Loucy (cell line): ENCODE results near the gene GNAQ.
"Not testable (repeated sequence)": the region's sequence is repeated elsewhere in the genome, so short reads cannot be mapped to it uniquely, and the experiment has no call there.

ENCODE experiments used
- H2AFZ ChIP-seq: fragments of 200-600 bp; sonication (generic); 2 replicates; pipeline ENCODE4 v1.6.0; 2016; ENCODE audit warnings: antibody characterized with exemption, mild to moderate bottlenecking, low read length, moderate library complexity
- H3F3A ChIP-seq: fragments of 200-600 bp; 2 replicates; pipeline ENCODE4 v1.6.0; 2016; ENCODE audit warnings: antibody characterized with exemption, low read depth, mild to moderate bottlenecking
- H3K27me3 ChIP-seq: fragments of 200-600 bp; sonication (generic); 2 replicates; pipeline ENCODE4 v1.6.1; 2014; ENCODE audit warnings: low read length, mild to moderate bottlenecking; ENCODE audit not compliant: insufficient read depth, poor library complexity, severe bottlenecking
- H3K36me3 ChIP-seq: fragments of 200-600 bp; sonication (generic); 2 replicates; pipeline ENCODE4 v1.6.1; 2016; ENCODE audit warnings: low read length; ENCODE audit not compliant: insufficient read depth
- H3K4me1 ChIP-seq: fragments of 200-600 bp; sonication (generic); 2 replicates; pipeline ENCODE4 v1.5.1; 2014; ENCODE audit warnings: low read length, mild to moderate bottlenecking; ENCODE audit not compliant: insufficient read depth, poor library complexity, severe bottlenecking
- H3K4me2 ChIP-seq: fragments of 200-600 bp; sonication (generic); 2 replicates; pipeline ENCODE4 v1.6.0; 2014; ENCODE audit warnings: antibody characterized with exemption, low read length, low read depth, mild to moderate bottlenecking; ENCODE audit not compliant: poor library complexity, severe bottlenecking
- H3K4me3 ChIP-seq: fragments of 200-600 bp; sonication (generic); 2 replicates; pipeline ENCODE4 v1.5.1; 2014; ENCODE audit warnings: low read length, mild to moderate bottlenecking, mixed read lengths; ENCODE audit not compliant: poor library complexity, severe bottlenecking
- H3K79me2 ChIP-seq: fragments of 200-600 bp; sonication (generic); 2 replicates; pipeline ENCODE4 v1.6.1; 2014; ENCODE audit warnings: low read length; ENCODE audit not compliant: insufficient read depth
- H3K9ac ChIP-seq: fragments of 200-600 bp; sonication (generic); 2 replicates; pipeline ENCODE4 v1.6.0; 2014; ENCODE audit warnings: mild to moderate bottlenecking, low read depth, low read length, moderate library complexity; ENCODE audit not compliant: poor library complexity, severe bottlenecking
- H3K9me2 ChIP-seq: fragments of 200-600 bp; sonication (generic); replicated peaks from 2 replicates; pipeline ENCODE4 v1.6.1; 2016; ENCODE audit warnings: low read depth, low read length, mixed read lengths
- H3K9me3 ChIP-seq: fragments of 200-600 bp; sonication (generic); 2 replicates; pipeline ENCODE4 v1.6.1; 2014; ENCODE audit warnings: mild to moderate bottlenecking, antibody characterized with exemption, low read length, low read depth; ENCODE audit not compliant: insufficient read depth
- H4K20me1 ChIP-seq: fragments of 200-600 bp; sonication (generic); 2 replicates; pipeline ENCODE4 v1.6.0; 2014; ENCODE audit warnings: antibody characterized with exemption, low read length, mild to moderate bottlenecking; ENCODE audit not compliant: insufficient read depth, poor library complexity, severe bottlenecking
- CTCF ChIP-seq: fragments of 200-600 bp; sonication (generic); conservative IDR thresholded peaks from 2 replicates; pipeline ENCODE4 v1.5.1; 2014; ENCODE audit warnings: mild to moderate bottlenecking, antibody characterized with exemption, low read length
- EZH2phosphoT487 ChIP-seq: fragments of 200-600 bp; IDR thresholded peaks from 2 replicates; pipeline ENCODE4 v1.6.1; 2018; ENCODE audit warnings: antibody characterized with exemption, mild to moderate bottlenecking, moderate library complexity, borderline replicate concordance

The GNAQ gene

GRCh38 chr9:77690723-77691122 lies 340.9 kb downstream of the GNAQ start:
- not testable (repeated sequence) for H3K4me2 ChIP-seq, H3K4me1 ChIP-seq, H3K9me3 ChIP-seq, H3K9ac ChIP-seq, H3K4me3 ChIP-seq, H4K20me1 ChIP-seq, H3K36me3 ChIP-seq, H3K27me3 ChIP-seq, H2AFZ ChIP-seq, H3K9me2 ChIP-seq, H3F3A ChIP-seq, H3K79me2 ChIP-seq
- peak; percentile 32 for TF ChIP-seq CTCF

- H3K79me2 ChIP-seq, H3K36me3 ChIP-seq: not testable (repeated sequence)
Measured at GRCh38 chr9:77690119-77690518, 341.5 kb downstream of the GNAQ start.

GRCh38 chr9:77687737-77688136 lies 343.9 kb downstream of the GNAQ start:
- H3K27me3 ChIP-seq, H3K9me2 ChIP-seq, H3K4me1 ChIP-seq, H3K9me3 ChIP-seq, H3K4me3 ChIP-seq, H3K36me3 ChIP-seq, H3K4me2 ChIP-seq, H3F3A ChIP-seq, H4K20me1 ChIP-seq, H3K79me2 ChIP-seq, H3K9ac ChIP-seq, H2AFZ ChIP-seq: not testable (repeated sequence)

More at GRCh38 chr9:77690119-77690518, 341.5 kb downstream of the GNAQ start:
- not testable (repeated sequence) for H4K20me1 ChIP-seq, H3K9ac ChIP-seq, H3K9me2 ChIP-seq, H3K27me3 ChIP-seq, H3K4me2 ChIP-seq, H3F3A ChIP-seq, H3K4me1 ChIP-seq, H3K4me3 ChIP-seq, H2AFZ ChIP-seq, H3K9me3 ChIP-seq

GRCh38 chr9:77680581-77680980 lies 351.0 kb downstream of the GNAQ start:
- Histone ChIP-seq H2AFZ (no peak overlapping the region), H3F3A (no peaks in the 10 kb centered on the region), H3K4me3 (no peak overlapping the region), H3K4me2 (no peak overlapping the region), H3K4me1 (no peaks in the 10 kb centered on the region), H3K9ac (no peak overlapping the region), H3K36me3 (no peaks in the 10 kb centered on the region), H3K27me3 (no peaks in the 10 kb centered on the region), H4K20me1 (no peaks in the 10 kb centered on the region), H3K9me3 (no peaks in the 10 kb centered on the region), H3K9me2 (no peaks in the 10 kb centered on the region), H3K79me2 (no peaks in the 10 kb centered on the region)
- TF ChIP-seq CTCF (no peak), EZH2phosphoT487 (no peak)
